ENCODE results near the gene QRICH1.
A peak's percentile ranks its signal among the peaks of the same experiment; 100 is the strongest.

QRICH1 gene

DNA sequence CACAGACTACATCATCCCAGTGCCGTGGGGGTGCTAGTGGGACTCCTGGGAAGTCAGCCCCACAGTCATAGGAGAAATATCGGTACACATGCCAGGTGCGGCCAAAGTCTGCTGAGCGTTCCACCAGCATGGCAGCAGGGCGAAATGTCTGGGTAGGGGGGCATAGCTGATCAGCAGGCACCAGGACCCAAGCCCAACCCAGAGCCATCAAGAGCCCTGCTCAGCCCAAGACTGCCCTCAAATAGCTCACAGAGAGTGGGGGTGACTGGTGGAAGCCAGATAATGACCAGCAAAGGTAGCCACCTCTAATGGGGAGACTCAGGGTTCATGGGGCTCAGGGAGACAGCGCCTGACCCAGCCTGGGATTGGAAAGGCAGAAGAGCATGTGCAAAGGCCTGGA, 37.7 kb upstream of the QRICH1 start:
- no CpG with 5 or more reads among the region's 6 CpGs for WGBS (ENCODE audit: extremely low coverage, insufficient coverage, insufficient read length)
- H3K4ac ChIP-seq (ENCODE audit: low read depth, low read length), result peak overlapping the region; percentile 75

GRCh38 chr3:49131040-49131439, 37.2 kb upstream of the QRICH1 start:
- H4K12ac ChIP-seq (ENCODE audit: low read depth, low read length), result no peak overlapping the region
- no CpG with 5 or more reads among the region's 12 CpGs for WGBS (ENCODE audit: extremely low coverage, insufficient coverage, insufficient read length)

More for the DNA sequence above, 37.7 kb upstream of the QRICH1 start:
- Histone ChIP-seq H4K91ac (ENCODE audit: low read depth, low read length) (peak overlapping the region; percentile 84), H3K9me3 (ENCODE audit: insufficient read depth, low read depth, low read length) (no peaks in the 10 kb centered on the region), H2AFZ (ENCODE audit: insufficient read depth, low read length, poor library complexity) (no peak overlapping the region), H3K4me3 (ENCODE audit: low read depth, low read length) (no peak overlapping the region), H3K18ac (ENCODE audit: low read length) (peak overlapping the region; percentile 73), H4K12ac (ENCODE audit: low read depth, low read length) (no peak overlapping the region), H3K4me1 (ENCODE audit: control insufficient read depth in 1 of 2, insufficient read depth in 2 of 2, low read length in 2 of 2) (peaks cover 10 to 18% of the 10 kb centered on the region in 2 experiments), H3K9ac (ENCODE audit: low read length) (no peak overlapping the region), H3K14ac (ENCODE audit: low read length) (no peak overlapping the region), H4K8ac (ENCODE audit: low read depth, low read length) (no peak overlapping the region), H3K27ac (ENCODE audit: low read depth, low read length) (no peak overlapping the region), H2AK5ac (ENCODE audit: low read length) (peak overlapping the region; percentile 95), H3K27me3 (ENCODE audit: insufficient read depth, low read length) (no peaks in the 10 kb centered on the region), H3K23ac (ENCODE audit: low read length) (no peak overlapping the region), H3K36me3 (ENCODE audit: control insufficient read depth in 1 of 2, insufficient read depth in 2 of 2, low read length in 2 of 2) (peaks cover 32 to 35% of the 10 kb centered on the region in 2 experiments), H3K79me1 (ENCODE audit: low read length) (peaks cover 15% of the 10 kb centered on the region), H2BK120ac (ENCODE audit: insufficient read depth, low read length, poor library complexity) (no peak overlapping the region), H3K4me2 (ENCODE audit: low read length) (peak overlapping the region; percentile 87), H2BK12ac (ENCODE audit: low read length) (peak overlapping the region; percentile 3), H3K79me2 (ENCODE audit: control insufficient read depth, insufficient read depth, low read length, poor library complexity) (peaks cover 11% of the 10 kb centered on the region), H2BK5ac (ENCODE audit: low read depth, low read length, poor library complexity) (no peak overlapping the region)
- no peak for DNase-seq

DNA sequence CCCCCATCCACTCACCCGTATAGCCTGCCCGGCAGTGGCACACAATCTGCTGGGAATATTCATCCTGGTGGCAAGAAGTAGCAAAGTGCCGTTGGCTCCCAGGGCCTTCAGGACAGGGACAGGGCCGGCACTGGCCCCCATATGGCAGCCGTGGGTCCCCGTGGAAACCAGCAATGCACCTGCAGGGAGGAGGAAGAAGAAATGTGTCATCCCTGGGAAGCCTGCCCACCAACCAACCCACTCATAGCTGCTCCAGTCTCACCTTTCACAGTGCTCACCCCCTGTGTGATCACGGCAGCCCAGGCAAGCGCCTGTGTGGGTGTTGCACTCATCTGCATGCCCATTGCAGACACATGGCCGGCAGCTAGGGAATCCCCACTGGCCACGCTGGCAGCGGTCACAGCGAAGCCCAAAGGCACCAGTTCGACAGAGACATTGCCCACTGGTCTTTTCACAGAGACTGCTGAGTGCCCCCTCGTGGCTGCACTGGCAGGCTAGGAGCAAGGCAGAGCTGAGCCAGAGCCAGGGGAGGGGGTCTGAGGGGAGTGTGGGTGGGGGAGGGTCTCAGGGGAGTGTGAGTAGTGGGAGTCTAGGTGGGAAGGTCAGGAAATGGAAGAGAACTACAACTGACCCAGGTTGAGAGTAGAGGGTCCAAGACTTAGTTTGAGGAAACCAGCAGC, 31.3 kb upstream of the QRICH1 start:
- Histone ChIP-seq H3K14ac (ENCODE audit: low read length) (no peak overlapping the region), H3K27me3 (ENCODE audit: insufficient read depth, low read length) (no peaks in the 10 kb centered on the region), H2AFZ (ENCODE audit: insufficient read depth, low read length, poor library complexity) (no peak overlapping the region), H3K9ac (ENCODE audit: low read length) (no peak overlapping the region), H3K9me3 (ENCODE audit: insufficient read depth, low read depth, low read length) (peaks cover 3% of the 10 kb centered on the region), H3K79me2 (ENCODE audit: control insufficient read depth, insufficient read depth, low read length, poor library complexity) (peaks cover 5% of the 10 kb centered on the region), H2BK120ac (ENCODE audit: insufficient read depth, low read length, poor library complexity) (no peak overlapping the region), H3K4me3 (ENCODE audit: low read depth, low read length) (no peak overlapping the region), H2BK5ac (ENCODE audit: low read depth, low read length, poor library complexity) (no peak overlapping the region), H2AK5ac (ENCODE audit: low read length) (no peak overlapping the region), H3K4me1 (ENCODE audit: control insufficient read depth in 1 of 2, insufficient read depth in 2 of 2, low read length in 2 of 2) (no peaks in the 10 kb centered on the region), H3K4ac (ENCODE audit: low read depth, low read length) (no peak overlapping the region), H3K18ac (ENCODE audit: low read length) (no peak overlapping the region), H4K91ac (ENCODE audit: low read depth, low read length) (no peak overlapping the region), H3K79me1 (ENCODE audit: low read length) (peaks cover 5% of the 10 kb centered on the region), H4K8ac (ENCODE audit: low read depth, low read length) (no peak overlapping the region), H3K27ac (ENCODE audit: low read depth, low read length) (no peak overlapping the region), H2BK12ac (ENCODE audit: low read length) (no peak overlapping the region), H3K4me2 (ENCODE audit: low read length) (no peak overlapping the region), H3K23ac (ENCODE audit: low read length) (no peak overlapping the region), H3K36me3 (ENCODE audit: control insufficient read depth in 1 of 2, insufficient read depth in 2 of 2, low read length in 2 of 2) (peaks cover 72 to 76% of the 10 kb centered on the region in 2 experiments), H4K12ac (ENCODE audit: low read depth, low read length) (no peak overlapping the region)
- no CpG with 5 or more reads among the region's 14 CpGs for WGBS (ENCODE audit: extremely low coverage, insufficient coverage, insufficient read length)
- no peak for DNase-seq

More at GRCh38 chr3:49131040-49131439, 37.2 kb upstream of the QRICH1 start:
- Histone ChIP-seq H3K27ac (ENCODE audit: low read depth, low read length) (no peak overlapping the region), H3K23ac (ENCODE audit: low read length) (no peak overlapping the region), H3K4me1 (ENCODE audit: control insufficient read depth in 1 of 2, insufficient read depth in 2 of 2, low read length in 2 of 2) (peaks cover 10 to 18% of the 10 kb centered on the region in 2 experiments), H3K27me3 (ENCODE audit: insufficient read depth, low read length) (no peaks in the 10 kb centered on the region), H3K4me3 (ENCODE audit: low read depth, low read length) (no peak overlapping the region), H3K79me1 (ENCODE audit: low read length) (peaks cover 15% of the 10 kb centered on the region), H4K8ac (ENCODE audit: low read depth, low read length) (no peak overlapping the region), H3K36me3 (ENCODE audit: control insufficient read depth in 1 of 2, insufficient read depth in 2 of 2, low read length in 2 of 2) (peaks cover 37 to 41% of the 10 kb centered on the region in 2 experiments), H2BK12ac (ENCODE audit: low read length) (no peak overlapping the region), H2BK5ac (ENCODE audit: low read depth, low read length, poor library complexity) (no peak overlapping the region), H3K14ac (ENCODE audit: low read length) (no peak overlapping the region), H2BK120ac (ENCODE audit: insufficient read depth, low read length, poor library complexity) (no peak overlapping the region), H3K4ac (ENCODE audit: low read depth, low read length) (no peak overlapping the region), H3K4me2 (ENCODE audit: low read length) (no peak overlapping the region), H2AFZ (ENCODE audit: insufficient read depth, low read length, poor library complexity) (no peak overlapping the region), H3K18ac (ENCODE audit: low read length) (no peak overlapping the region), H3K9me3 (ENCODE audit: insufficient read depth, low read depth, low read length) (no peaks in the 10 kb centered on the region), H3K9ac (ENCODE audit: low read length) (no peak overlapping the region), H2AK5ac (ENCODE audit: low read length) (no peak overlapping the region), H4K91ac (ENCODE audit: low read depth, low read length) (no peak overlapping the region), H3K79me2 (ENCODE audit: control insufficient read depth, insufficient read depth, low read length, poor library complexity) (peaks cover 11% of the 10 kb centered on the region)
- DNase-seq, result no peak

GRCh38 chr3:49124203-49124602, 30.3 kb upstream of the QRICH1 start:
- no peak overlapping the region for H4K8ac ChIP-seq (ENCODE audit: low read depth, low read length)
- H3K79me1 ChIP-seq (ENCODE audit: low read length), result peaks cover 5% of the 10 kb centered on the region
- no peak overlapping the region for H3K18ac ChIP-seq (ENCODE audit: low read length)
- peaks cover 6 to 7% of the 10 kb centered on the region in 2 experiments for H3K4me1 ChIP-seq (ENCODE audit: control insufficient read depth in 1 of 2, insufficient read depth in 2 of 2, low read length in 2 of 2)
- no peak overlapping the region for H2AFZ ChIP-seq (ENCODE audit: insufficient read depth, low read length, poor library complexity)
- no peak overlapping the region for H4K12ac ChIP-seq (ENCODE audit: low read depth, low read length)
- H4K91ac ChIP-seq (ENCODE audit: low read depth, low read length), result no peak overlapping the region
- H3K14ac ChIP-seq (ENCODE audit: low read length), result no peak overlapping the region
- no peak overlapping the region for H3K9ac ChIP-seq (ENCODE audit: low read length)
- WGBS (ENCODE audit: extremely low coverage, insufficient coverage, insufficient read length), result no CpG with 5 or more reads among the region's 7 CpGs
- H3K9me3 ChIP-seq (ENCODE audit: insufficient read depth, low read depth, low read length), result peaks cover 3% of the 10 kb centered on the region
- peaks cover 6% of the 10 kb centered on the region for H3K79me2 ChIP-seq (ENCODE audit: control insufficient read depth, insufficient read depth, low read length, poor library complexity)
- no peak overlapping the region for H3K4me3 ChIP-seq (ENCODE audit: low read depth, low read length)
- no peak overlapping the region for H3K4ac ChIP-seq (ENCODE audit: low read depth, low read length)
- H2BK12ac ChIP-seq (ENCODE audit: low read length), result no peak overlapping the region
- H3K36me3 ChIP-seq (ENCODE audit: control insufficient read depth in 1 of 2, insufficient read depth in 2 of 2, low read length in 2 of 2), result peaks cover 65 to 67% of the 10 kb centered on the region in 2 experiments
- no peaks in the 10 kb centered on the region for H3K27me3 ChIP-seq (ENCODE audit: insufficient read depth, low read length)
- H3K23ac ChIP-seq (ENCODE audit: low read length), result no peak overlapping the region
- H3K4me2 ChIP-seq (ENCODE audit: low read length), result no peak overlapping the region
- H2BK5ac ChIP-seq (ENCODE audit: low read depth, low read length, poor library complexity), result no peak overlapping the region
- no peak for DNase-seq
- no peak overlapping the region for H2BK120ac ChIP-seq (ENCODE audit: insufficient read depth, low read length, poor library complexity)
- no peak overlapping the region for H3K27ac ChIP-seq (ENCODE audit: low read depth, low read length)
- H2AK5ac ChIP-seq (ENCODE audit: low read length), result no peak overlapping the region
